GM18526 (cell line): Measurements from ENCODE around the gene DCAF5.

ENCODE experiments used
- POLR2A ChIP-seq: IDR thresholded peaks from 3 replicates; pipeline ENCODE4 v1.6.1; 2011; ENCODE audit not compliant: insufficient read length; ENCODE audit errors: extremely low read depth

The DCAF5 gene

DNA sequence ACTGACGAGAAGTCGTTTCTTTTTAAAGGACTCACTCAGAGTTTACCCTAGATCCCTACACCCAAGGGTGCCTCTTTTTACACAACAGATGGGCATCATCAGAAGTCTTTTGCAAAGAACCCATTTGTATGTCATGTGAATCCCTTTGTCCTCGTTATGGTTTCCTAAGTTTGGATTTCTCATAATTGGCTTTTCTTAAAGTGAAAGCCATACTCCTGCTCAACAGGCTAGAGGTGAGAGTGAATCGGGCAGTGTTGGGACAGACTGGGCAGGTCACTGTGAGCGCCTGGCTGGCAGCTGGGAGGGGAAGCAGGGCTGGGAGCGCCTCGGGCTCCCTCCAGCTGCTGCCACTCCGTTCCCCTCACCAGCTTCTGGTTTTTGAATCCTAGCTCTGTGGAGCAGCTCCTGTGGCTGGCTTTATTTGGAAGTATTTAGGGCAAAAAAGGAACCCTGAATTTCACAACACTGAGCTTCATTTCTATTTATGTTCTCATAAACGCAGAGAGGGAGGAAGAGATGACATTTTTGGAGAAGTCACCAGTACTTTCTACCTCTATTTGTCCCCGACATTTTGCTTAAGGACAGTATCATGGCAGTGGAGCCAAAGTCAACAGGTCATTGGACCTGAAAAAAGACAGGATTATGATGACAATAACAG, 110.0 kb downstream of the DCAF5 start:
- no peak for TF ChIP-seq POLR2A

DNA sequence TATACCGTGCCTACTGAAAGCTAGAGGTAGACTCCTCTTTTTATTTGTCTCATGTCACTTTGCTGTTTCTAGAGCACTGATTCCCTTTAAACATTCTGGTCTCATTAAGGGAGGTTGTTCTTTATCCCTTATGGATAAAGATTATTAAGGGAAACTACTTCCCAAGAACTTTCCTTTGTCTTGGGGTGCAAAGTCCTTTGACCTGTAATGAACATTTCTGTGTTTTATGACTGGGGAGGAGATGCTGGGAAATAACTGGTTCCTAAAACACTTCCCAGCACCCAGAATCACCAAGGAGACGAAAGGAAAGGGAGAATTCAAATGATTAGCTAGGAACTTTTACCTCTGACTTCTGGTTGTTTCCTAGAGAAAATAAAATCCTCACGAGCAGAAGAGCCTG, 110.6 kb downstream of the DCAF5 start:
- no peak for TF ChIP-seq POLR2A

DNA sequence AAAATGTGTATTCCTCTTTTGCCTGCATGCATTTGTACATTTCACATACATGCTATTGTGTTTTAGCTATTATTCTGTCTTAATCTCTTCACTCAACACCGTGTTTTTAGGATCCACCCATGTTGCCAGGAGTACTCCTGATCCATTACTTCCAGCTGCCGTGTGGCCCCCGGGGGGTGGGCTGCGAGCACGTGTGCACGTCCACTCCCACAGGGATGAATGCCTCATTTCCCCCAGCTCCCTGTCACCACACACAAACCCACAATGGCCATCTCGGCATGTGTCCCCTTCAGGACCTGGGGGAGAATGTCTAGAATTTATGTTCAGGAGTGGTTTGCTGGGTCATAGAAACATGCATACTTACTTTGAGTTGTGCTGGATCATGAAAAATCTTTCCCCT, 111.1 kb downstream of the DCAF5 start:
- TF ChIP-seq POLR2A = no peak

DNA sequence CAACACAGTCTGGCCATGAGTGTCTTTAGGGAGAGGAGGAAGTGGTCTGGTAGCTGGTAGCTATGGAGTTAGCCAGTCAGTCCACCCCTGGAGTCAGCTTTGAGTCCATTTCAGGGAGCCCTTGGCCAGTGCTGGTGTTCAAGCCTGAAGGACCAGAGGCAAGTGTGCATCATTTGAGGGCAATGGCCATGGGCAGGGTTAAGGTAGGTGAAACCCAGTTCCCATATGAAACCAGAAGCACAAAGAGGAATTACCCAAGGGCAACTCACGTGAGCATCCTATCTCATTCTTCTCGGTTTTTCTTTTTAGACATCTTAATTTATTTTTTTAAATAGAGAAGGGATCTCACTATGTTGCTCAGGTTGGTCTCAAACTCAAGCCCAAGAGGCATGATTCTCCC, 112.6 kb downstream of the DCAF5 start:
- no peak for TF ChIP-seq POLR2A

DNA sequence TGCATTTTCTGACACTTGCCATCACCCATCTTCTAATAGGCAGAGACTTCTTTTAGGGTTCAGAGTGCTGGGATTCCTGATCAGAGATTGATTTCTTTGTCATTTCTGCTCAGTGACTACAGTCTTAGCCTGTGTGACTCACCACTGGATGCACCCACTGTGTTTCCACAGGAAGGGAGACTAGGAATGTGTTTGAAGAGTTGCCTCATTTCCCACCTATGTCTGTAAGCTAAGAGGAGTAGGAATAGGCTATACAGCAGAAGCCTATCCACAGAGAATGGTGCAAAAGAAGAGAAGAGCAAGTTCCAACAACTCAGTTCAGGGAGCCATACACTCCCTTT, 113.7 kb downstream of the DCAF5 start:
- TF ChIP-seq POLR2A = no peak

DNA sequence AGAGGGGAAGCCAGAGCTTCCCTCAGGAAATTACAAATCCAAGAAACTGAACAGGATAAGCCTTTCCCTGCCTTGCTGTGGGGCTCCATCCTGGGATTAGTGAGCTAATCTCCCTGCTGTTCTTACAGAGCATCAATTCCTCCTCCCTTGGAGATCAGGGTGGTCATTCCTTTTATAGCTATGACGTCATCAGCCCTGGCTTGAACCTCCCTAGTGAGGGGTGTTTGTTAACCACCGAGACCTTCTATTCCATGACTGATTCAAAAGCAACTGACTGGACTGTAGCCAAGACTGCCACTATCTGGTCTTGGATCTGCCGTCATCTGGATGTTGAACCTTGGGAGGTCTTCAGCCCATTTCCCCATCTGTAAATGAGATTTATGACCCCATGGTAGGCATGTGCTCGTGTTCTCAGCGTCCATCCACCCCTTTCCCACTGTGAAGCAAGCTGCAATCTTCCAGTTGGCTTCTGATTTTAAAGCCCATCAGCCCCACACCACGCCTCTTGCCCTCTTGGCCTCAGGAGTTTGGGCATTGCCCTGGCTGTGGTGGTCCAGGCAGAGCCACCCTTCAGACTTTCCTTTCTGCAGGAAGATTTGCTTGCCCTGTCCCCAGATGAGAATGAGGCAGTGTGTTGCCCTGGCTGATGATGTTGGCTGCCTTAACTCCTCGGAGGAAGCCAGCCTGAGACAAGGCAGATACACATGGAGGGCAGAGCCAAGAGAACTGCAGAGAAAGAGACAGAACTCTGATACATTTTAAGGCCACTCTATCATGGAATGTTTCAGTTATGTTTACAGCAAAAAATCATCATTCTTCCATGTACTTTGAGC, 114.2 kb downstream of the DCAF5 start:
- TF ChIP-seq POLR2A = no peak

DNA sequence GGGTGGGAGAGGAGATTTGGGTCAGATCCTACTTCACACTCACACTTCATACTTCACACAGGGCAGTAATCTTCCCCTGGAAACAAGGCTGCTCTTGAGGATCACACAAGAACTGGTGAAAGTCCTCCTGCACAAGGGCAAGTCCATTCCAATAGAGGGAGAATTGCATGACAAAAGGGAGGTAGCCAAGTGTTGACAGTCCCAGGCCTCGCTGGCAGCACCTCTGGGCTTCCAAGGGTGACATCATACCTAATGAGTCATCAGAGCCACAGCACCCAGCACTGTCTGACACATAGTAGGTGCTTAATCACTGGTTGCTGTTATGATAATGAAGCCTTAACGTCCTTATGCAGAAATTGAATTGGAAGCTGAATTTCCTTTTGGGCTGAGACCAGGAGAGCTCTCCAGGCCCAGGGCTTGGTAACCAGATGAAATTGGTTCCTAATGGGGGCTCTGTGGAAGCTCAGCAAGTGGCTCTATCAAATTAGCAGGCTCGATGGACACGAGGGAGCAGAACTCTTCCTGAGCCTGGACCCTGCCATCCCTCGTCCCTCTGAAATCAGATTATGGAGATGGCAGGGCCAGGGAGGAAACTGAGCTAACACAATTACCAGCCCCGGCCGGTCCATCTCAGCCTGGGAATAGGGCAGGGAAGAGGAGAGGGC, 115.0 kb downstream of the DCAF5 start:
- TF ChIP-seq POLR2A = no peak

DNA sequence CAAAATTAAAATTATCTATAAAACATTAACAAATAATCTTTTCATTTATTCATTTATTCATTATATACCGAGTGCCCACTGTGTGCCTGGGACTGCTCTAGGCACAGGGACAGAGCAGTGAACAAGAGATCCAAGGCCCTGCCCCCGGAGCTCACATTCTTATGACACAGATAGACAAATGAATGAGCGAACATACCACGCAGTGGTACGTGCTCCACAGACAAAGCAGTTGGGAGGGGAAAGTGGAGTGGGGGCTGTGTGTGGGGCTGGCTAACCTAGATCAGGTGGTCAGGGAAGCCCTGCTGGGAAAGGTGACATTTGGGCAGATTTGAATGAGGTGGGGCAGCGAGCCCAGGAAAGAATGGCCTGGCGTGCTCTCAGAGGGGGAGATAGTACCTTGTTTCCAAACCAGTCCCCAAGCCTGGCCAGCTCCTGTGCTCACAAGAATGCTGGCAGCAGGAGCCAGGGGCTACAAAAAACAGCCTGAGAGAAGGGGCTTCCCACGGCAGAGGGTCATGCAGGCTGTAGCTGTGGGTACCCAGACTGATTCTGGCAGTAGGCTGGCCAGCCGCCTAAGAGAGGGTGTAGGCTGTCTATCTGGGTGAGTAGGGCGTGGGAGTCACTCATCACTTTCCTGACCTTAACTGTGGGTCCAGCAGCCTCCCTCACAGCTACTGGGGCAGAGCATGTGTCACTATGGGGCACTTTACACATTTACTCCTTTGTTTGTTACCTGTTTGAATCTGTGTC, 116.0 kb downstream of the DCAF5 start:
- no peak for TF ChIP-seq POLR2A

DNA sequence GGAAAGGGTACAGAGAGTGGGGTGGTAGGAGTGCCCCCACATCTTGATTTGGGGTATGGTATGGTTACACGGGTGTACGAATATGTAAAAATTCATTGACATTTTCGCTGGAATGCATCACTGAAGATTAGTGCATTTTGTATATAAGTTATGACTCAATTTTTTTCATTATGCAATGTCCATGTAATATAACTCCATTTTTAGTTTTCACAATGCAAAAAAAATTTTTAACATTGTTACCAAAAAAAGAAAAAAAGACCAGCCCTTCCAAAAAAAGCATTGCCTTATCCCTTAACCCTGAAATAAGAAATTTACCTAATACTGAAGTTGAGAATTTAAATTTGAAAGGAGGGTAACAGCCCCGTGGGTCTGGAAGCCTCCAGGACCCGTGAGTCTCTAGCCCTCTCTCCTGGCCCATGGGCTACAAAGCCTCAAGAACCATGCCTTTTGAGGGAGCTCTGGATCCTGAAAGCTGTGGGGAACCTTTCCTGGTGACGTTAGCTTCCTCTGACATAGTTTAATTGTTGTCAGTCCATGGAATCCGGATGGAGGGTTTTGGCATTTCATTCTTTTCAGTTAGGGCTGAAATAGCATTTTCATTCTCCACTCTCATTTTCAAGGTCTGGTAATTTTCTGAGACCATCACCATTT, 118.2 kb downstream of the DCAF5 start:
- no peak for TF ChIP-seq POLR2A

DNA sequence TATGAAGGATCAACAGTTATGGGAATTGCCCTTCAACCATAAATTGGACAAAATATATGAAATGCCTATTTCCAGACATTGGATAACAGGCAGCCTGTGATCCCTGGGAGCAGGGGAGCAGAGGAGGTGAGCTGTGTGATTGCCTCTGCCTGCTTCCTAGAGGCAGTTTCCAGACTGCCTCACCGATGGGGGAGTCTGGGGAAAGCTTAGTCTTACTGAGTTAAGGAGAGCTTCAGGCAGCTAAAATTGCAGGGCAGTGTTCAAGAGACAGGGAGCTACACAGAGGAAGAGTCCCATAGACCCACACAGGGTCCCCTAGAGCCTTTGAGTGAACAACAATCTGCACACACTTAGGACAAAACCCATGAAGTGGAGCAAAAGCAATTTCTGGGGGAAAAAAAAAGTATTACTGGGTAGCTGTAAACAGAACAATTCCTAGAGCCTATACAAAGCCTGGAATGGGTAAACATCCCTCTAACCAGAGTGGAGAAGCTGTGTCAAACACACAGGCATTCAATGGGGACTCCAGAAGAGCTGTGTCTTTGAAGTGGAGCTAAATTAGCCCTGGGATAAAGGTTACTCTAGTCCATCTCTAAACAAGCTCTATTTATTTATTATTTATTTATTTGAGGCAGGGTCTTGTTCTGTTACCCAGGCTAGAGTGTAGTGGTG, 125.5 kb downstream of the DCAF5 start:
- TF ChIP-seq POLR2A = no peak

DNA sequence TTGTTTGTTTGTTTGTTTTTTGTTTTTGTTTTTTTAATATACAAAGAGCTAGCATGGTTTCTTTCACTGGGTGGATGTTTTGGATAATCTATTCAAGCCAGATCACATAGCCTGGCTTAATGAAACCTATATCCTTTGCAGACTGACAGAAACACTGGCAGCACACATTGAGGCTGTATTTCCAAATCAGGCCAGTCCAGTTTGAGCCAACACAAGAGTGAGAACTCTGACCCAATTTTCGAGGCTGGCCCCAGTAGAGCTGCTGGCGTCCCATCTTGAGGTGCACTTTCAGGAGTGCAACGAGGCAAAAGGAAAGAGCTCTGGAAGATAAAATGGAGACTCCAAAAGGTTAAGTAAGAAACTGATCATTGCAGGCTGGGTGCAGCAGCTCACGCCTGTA, 129.9 kb downstream of the DCAF5 start:
- no peak for TF ChIP-seq POLR2A

DNA sequence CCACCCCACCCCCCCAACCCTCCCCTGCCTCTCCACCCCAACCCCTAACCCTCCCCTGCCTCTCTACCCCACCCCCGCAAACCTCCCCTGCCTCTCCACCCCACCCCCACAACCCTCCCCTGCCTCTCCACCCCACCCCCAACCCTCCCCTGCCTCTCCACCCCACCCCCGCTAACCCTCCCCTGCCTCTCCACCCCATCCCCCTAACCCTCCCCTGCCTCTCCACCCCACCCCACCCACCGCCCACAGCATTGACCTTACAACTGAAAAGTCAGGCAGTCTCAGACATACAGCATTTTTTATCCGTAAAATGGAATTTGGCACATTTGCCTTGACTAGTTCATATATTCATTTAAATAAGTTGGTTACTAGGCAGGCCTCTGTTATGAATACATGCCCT, 135.2 kb downstream of the DCAF5 start:
- TF ChIP-seq POLR2A = no peak

DNA sequence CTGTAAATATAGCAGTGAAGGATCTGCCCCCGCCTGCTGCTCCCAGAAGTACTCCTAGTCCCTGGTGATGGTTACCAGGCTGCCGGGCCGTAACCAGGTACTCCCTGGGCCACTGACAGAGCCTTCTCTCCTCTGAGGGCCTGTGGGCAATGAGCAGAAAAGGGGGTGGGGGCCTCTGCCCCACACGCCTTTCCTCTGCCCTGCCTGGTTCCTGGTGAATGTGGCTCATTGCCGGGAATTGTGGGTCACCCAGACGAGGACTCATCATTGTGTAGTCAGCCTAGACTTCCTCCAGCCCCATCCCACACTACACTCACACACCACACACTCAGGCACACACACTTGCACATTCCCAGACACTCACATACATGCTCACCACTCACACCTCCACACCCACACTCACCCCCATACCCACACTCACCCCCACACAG, 138.1 kb downstream of the DCAF5 start:
- no peak for TF ChIP-seq POLR2A

DNA sequence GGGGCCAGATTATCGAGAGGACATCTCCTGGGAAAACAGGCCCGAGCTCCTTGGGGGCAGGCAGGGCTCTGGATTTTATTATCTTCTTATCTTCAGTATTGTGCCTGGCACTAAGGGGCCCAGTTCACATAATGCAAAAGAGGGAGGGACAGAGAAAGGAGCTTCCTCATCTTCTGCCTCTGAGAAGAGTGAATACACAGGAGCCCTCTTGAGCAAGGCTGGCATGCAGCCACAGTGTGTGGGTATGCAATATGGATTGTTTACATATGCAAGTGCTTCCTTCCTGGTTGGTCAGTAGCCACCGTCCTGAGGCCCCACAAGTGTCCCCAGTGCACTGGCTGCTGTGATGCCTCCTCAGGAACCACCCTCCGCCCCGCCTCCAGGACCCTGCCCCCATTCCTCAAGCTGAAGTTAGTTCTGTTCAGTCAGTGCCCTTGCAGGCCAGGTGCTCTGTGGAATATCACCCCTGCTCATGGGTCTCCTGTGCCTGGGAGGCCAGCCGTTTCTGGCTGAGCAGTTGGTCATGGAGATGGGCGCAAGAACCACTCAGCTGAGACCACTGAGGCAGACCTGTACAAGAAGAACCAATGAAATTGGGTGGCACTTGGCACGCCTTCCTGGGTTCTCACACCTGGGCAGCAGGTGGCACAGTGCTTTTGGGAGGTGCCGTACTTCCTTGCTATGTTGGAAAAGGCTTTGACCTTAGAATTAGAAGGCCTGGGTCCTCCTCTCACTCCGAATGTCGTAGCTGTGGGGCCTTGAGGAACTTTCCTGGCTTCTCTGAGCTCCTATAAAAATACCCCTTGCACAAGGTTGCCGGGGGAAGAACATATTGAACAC, 138.8 kb downstream of the DCAF5 start:
- no peak for TF ChIP-seq POLR2A
